HCT116 (cell line): Measurements from ENCODE around the gene CD58. TPM values are rescaled to one million over a fixed set of nuclear protein-coding genes. Genes with fewer than 3 reads are reported as not detected.
"Not testable (repeated sequence)": the region's sequence is repeated elsewhere in the genome, so short reads cannot be mapped to it uniquely, and the experiment has no call there.

Source experiments
- ATAC-seq: fragments of 200-7000 bp; cut with Tn5 transposase; 2 replicates; pipeline ENCODE4 v1.9.1; 2020; ENCODE audit warnings: mild to moderate bottlenecking, moderate library complexity
- BruUV-seq: library from RNA; stranded (reverse); fragments of 400-500 nt; replicated peaks from 2 replicates; lab custom pipeline; 2021; lab: Mats Ljungman, UMichigan
- CTCF ChIA-PET: fragments of 300-600 bp; sonication (Branson Sonifier 250); formaldehyde crosslinking; loops from one replicate; lab custom pipeline; 2021; ENCODE audit warnings: antibody characterized with exemption; lab: Charles Lee
- POLR2A ChIA-PET: fragments of 300-600, 350-600 bp; sonication (Branson Sonifier 250); formaldehyde crosslinking; loops from one replicate; lab custom pipeline; 2021; ENCODE audit warnings: antibody characterized with exemption; lab: Charles Lee
- RAD21 ChIA-PET, 2 experiments: fragments of 300-600 bp; sonication (Branson Sonifier 250); formaldehyde crosslinking; loops; one replicate each; lab custom pipeline; 2023; ENCODE audit warnings: low total read pairs in 2 of 2; ENCODE audit not compliant: uncharacterized antibody in 2 of 2, unreplicated experiment in 2 of 2, low non-redundant PET in 1 of 2; lab: Charles Lee
- DNase-seq: peaks from one replicate; pipeline ENCODE4 v3.0.0-alpha.2; 2010; ENCODE audit warnings: low read depth, low spot score
- H2AFZ ChIP-seq: fragments of 200-600 bp; shearing (Covaris generic), sonication (generic); 2 replicates; pipeline ENCODE4 v1.6.1; 2017; ENCODE audit warnings: low read depth, mixed run types, mixed read lengths, antibody characterized with exemption, low read length; ENCODE audit not compliant: poor library complexity, severe bottlenecking
- H3K27ac ChIP-seq: 2 replicates; pipeline ENCODE4 v1.5.1; 2012; ENCODE audit warnings: low read depth, low read length
- H3K27me3 ChIP-seq: fragments of 200-600 bp; sonication (generic); 2 replicates; pipeline ENCODE4 v1.6.1; 2016; ENCODE audit warnings: mixed run types, low read length, mixed read lengths; ENCODE audit not compliant: insufficient read depth
- H3K36me3 ChIP-seq, 2 experiments: fragments of 200-500 bp in 1 of 2; fragments of 200-600 bp in 1 of 2; sonication (Bioruptor generic) in 1 of 2; sonication (generic) in 1 of 2; 2 replicates each; pipeline versions ENCODE4 v1.5.1 to v1.6.1; 2014 to 2016; ENCODE audit warnings: low read length in 2 of 2, inconsistent platforms in 1 of 2, mixed read lengths in 1 of 2, mixed run types in 1 of 2; ENCODE audit not compliant: insufficient read depth in 2 of 2, control insufficient read depth in 1 of 2
- H3K4me1 ChIP-seq, 2 experiments: fragments of 200-600 bp in 1 of 2; sonication (generic) in 1 of 2; 2 replicates each; pipeline versions ENCODE4 v1.5.1 to v1.6.1; 2012 to 2017; ENCODE audit warnings: low read length in 2 of 2, inconsistent platforms in 1 of 2, mild to moderate bottlenecking in 1 of 2, mixed read lengths in 1 of 2, mixed run types in 1 of 2, moderate library complexity in 1 of 2; ENCODE audit not compliant: insufficient read depth in 2 of 2, control insufficient read depth in 1 of 2
- H3K4me2 ChIP-seq: fragments of 200-600 bp; sonication (generic); 2 replicates; pipeline ENCODE4 v1.6.1; 2017; ENCODE audit warnings: mixed run types, low read length, mixed read lengths
- H3K4me3 ChIP-seq, 2 experiments: fragments of 200-600 bp in 1 of 2; sonication (generic) in 1 of 2; replicated peaks in 1 of 2; 2 replicates each; pipeline ENCODE4 v1.5.1; 2011 to 2016; ENCODE audit warnings: low read length in 2 of 2, control low read depth in 1 of 2, low read depth in 1 of 2, mild to moderate bottlenecking in 1 of 2, mixed read lengths in 1 of 2, mixed run types in 1 of 2
- H3K79me2 ChIP-seq: fragments of 200-600 bp; sonication (generic); 2 replicates; pipeline ENCODE4 v1.6.1; 2017; ENCODE audit warnings: mild to moderate bottlenecking, mixed run types, low read length, moderate library complexity, mixed read lengths; ENCODE audit not compliant: insufficient read depth
- H3K9ac ChIP-seq: fragments of 200-600 bp; sonication (generic); 2 replicates; pipeline ENCODE4 v1.6.1; 2016; ENCODE audit warnings: low read length, mixed read lengths
- H3K9me2 ChIP-seq: fragments of 200-600 bp; sonication (generic), shearing (Covaris generic); 2 replicates; pipeline ENCODE4 v1.6.1; 2017; ENCODE audit warnings: mixed run types, mild to moderate bottlenecking, moderate library complexity; ENCODE audit not compliant: insufficient read depth
- H3K9me3 ChIP-seq, 2 experiments: fragments of 200-500 bp in 1 of 2; fragments of 200-600 bp in 1 of 2; sonication (Bioruptor generic) in 1 of 2; sonication (generic) in 1 of 2; 2 replicates each; pipeline ENCODE4 v1.6.1; 2014 to 2017; ENCODE audit warnings: low read length in 2 of 2, mixed read lengths in 2 of 2, inconsistent platforms in 1 of 2, low read depth in 1 of 2, mild to moderate bottlenecking in 1 of 2, mixed run types in 1 of 2, moderate library complexity in 1 of 2; ENCODE audit not compliant: control insufficient read depth in 1 of 2, insufficient read depth in 1 of 2
- H4K20me1 ChIP-seq: fragments of 200-600 bp; sonication (generic), shearing (Covaris generic); 2 replicates; pipeline ENCODE4 v1.6.1; 2017; ENCODE audit warnings: mixed run types, mild to moderate bottlenecking, moderate library complexity; ENCODE audit not compliant: insufficient read depth
- intact Hi-C: fragments of 100-400 bp; cut with micrococcal nuclease; formaldehyde crosslinking; loops from 2 replicates; pipeline ENCODE4 v1.10.0; 2022
- total RNA-seq: library from RNA; stranded (reverse); gene quantifications from one replicate; pipeline ENCODE4 v1.2.1, GENCODE V29; 2021; ENCODE audit not compliant: unreplicated experiment

CD58 gene
- total RNA-seq, 1 experiment from 2014 or later = 18.0 TPM

GRCh38 chr1:116613825-116614224, 43.0 kb upstream of the CD58 start:
- RAD21 ChIA-PET, H3K4me3 ChIP-seq, DNase-seq, H3K9me3 ChIP-seq, H3K27ac ChIP-seq, H3K4me2 ChIP-seq, CTCF ChIA-PET, POLR2A ChIA-PET, H3K36me3 ChIP-seq, H2AFZ ChIP-seq, ATAC-seq, H3K9ac ChIP-seq, H3K27me3 ChIP-seq, BruUV-seq, H3K4me1 ChIP-seq, H3K79me2 ChIP-seq, H4K20me1 ChIP-seq, intact Hi-C loops, H3K9me2 ChIP-seq: not testable (repeated sequence)

DNA sequence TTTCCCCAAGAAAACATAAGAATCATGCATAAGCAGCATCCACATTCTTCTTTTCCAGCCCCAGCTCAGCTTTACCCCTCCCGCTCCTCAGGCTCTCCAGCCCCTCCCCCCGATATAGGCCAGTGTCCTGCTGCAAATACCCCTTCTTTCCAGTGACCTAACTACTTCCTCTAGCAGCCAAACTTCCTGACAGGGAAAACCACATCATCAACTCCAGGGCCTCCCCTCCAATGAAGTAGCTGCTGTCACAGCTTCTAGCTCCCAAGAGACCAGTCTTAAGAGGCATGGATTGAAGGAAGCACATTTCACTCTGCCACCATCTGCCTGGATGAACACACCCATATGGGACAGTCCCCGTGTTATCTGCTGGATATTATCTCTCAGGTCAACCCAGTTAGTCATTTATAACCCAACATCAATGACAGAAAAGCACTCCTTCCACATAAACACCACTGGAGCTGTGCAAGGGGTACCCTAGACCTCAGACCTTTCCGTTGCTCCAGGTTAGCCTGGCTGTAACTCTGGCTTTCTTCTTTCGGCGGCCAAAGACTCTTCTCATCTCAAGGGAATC, 39.1 kb upstream of the CD58 start:
- ATAC-seq, H2AFZ ChIP-seq, H3K4me2 ChIP-seq, H3K36me3 ChIP-seq, POLR2A ChIA-PET, CTCF ChIA-PET, H3K9me2 ChIP-seq, H3K9me3 ChIP-seq, intact Hi-C loops, BruUV-seq, H3K79me2 ChIP-seq, H3K27ac ChIP-seq, RAD21 ChIA-PET, H3K9ac ChIP-seq, H3K27me3 ChIP-seq, H3K4me3 ChIP-seq, H3K4me1 ChIP-seq, DNase-seq, H4K20me1 ChIP-seq: not testable (repeated sequence)

DNA sequence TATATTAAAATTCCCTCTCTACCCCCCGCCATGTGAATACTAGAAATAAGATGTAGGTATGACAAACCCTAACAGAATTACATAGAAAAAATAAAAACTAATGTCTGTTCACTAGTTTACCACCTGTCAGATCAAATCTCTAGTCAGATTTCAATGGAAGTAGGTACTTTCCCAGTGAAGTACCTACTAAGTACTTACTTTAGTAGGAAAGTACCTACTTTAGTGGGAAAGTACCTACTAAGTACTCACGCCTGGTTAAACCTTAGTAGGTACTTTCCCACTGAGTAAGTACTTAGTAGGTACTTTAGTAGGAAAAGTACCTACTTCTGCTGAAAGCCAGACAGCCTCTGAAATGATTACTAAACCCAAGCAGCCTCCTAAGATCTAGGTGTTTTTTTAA, 38.0 kb upstream of the CD58 start:
- RAD21 ChIA-PET, H3K9me3 ChIP-seq, H3K79me2 ChIP-seq, H3K27me3 ChIP-seq, H3K4me3 ChIP-seq, BruUV-seq, H3K9ac ChIP-seq, H3K4me1 ChIP-seq, H3K4me2 ChIP-seq, DNase-seq, intact Hi-C loops, CTCF ChIA-PET, H2AFZ ChIP-seq, POLR2A ChIA-PET, H3K36me3 ChIP-seq, ATAC-seq, H3K27ac ChIP-seq, H3K9me2 ChIP-seq, H4K20me1 ChIP-seq: not testable (repeated sequence)

DNA sequence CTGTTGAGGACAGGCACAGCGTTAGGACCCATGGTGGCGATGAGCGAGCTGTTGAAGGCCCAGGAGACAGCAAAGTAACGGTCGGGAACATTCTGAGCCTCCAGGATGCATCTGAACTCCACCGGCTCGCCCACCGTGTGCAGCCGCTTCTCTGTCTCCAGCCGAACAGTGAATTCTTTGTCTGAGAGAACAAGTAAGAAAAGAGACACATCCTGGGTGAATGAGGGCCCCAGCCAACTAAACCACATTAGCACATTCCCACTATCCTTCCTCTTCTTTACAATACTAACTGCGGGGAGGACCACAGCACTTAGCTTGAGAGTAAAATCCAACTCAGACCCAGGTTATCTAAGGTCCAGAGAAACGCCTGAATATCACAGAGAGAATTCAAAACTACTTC, 37.3 kb upstream of the CD58 start:
- H3K9me2 ChIP-seq = not testable (repeated sequence)

More for the DNA sequence above, 37.3 kb upstream of the CD58 start:
- RAD21 ChIA-PET, BruUV-seq, DNase-seq, H2AFZ ChIP-seq, H3K36me3 ChIP-seq, H3K9ac ChIP-seq, CTCF ChIA-PET, H3K4me2 ChIP-seq, POLR2A ChIA-PET, H3K9me3 ChIP-seq, H3K27me3 ChIP-seq, H4K20me1 ChIP-seq, ATAC-seq, H3K27ac ChIP-seq, H3K4me1 ChIP-seq, H3K79me2 ChIP-seq, intact Hi-C loops, H3K4me3 ChIP-seq: not testable (repeated sequence)
